Brain microvascular endothelial cell (primary cell): Measurements from ENCODE around the gene ZNF397.
A peak's percentile ranks its signal among the peaks of the same experiment; 100 is the strongest.

Experiments used
- DNase-seq: peaks from one replicate; pipeline ENCODE4 v3.0.0-alpha.2; 2020
- H3K27ac ChIP-seq: fragments of 250-450 bp; sonication (Bioruptor Pico); 2 replicates; pipeline ENCODE4 v1.5.1; 2020; ENCODE audit warnings: mild to moderate bottlenecking, moderate library complexity
- H3K27me3 ChIP-seq: fragments of 250-450 bp; sonication (Bioruptor Pico); replicated peaks from 2 replicates; pipeline ENCODE4 v1.5.1; 2020; ENCODE audit warnings: mild to moderate bottlenecking
- H3K36me3 ChIP-seq: fragments of 250-450 bp; sonication (Bioruptor Pico); replicated peaks from 2 replicates; pipeline ENCODE4 v1.5.1; 2020; ENCODE audit warnings: mild to moderate bottlenecking
- H3K4me3 ChIP-seq: 2 replicates; pipeline ENCODE4 v1.5.1; 2011; ENCODE audit warnings: low read depth, mild to moderate bottlenecking, control low read depth, low read length, moderate library complexity
- CTCF ChIP-seq: IDR thresholded peaks from 2 replicates; pipeline ENCODE4 v1.5.1; 2011; ENCODE audit warnings: low read depth, mild to moderate bottlenecking, moderate library complexity, low read length, control low read depth, inconsistent platforms; ENCODE audit errors: missing control alignments
- in situ Hi-C: cut with HindIII; loops from 2 replicates; pipeline ENCODE4 v1.10.0; 2017; ENCODE audit warnings: low sequenced_read_pairs, low pct_ligation_motif_present

ZNF397 gene

GRCh38 chr18:35289293-35289692 is 48.5 kb downstream of the ZNF397 start:
- in situ Hi-C loops = no loop called here

GRCh38 chr18:35289727-35290093 is 48.9 kb downstream of the ZNF397 start:
- in situ Hi-C loops = no loop called here
- no peak for TF ChIP-seq CTCF
- no peaks in the 10 kb centered on the region for H3K27me3 ChIP-seq
- H3K36me3 ChIP-seq = no peaks in the 10 kb centered on the region
- peak overlapping the region; percentile 90 for H3K4me3 ChIP-seq
- no peak for DNase-seq
- H3K27ac ChIP-seq = peak overlapping the region; percentile 63

More at GRCh38 chr18:35289293-35289692, 48.5 kb downstream of the ZNF397 start:
- no peaks in the 10 kb centered on the region for H3K36me3 ChIP-seq
- TF ChIP-seq CTCF = no peak
- DNase-seq = no peak
- H3K27me3 ChIP-seq = no peaks in the 10 kb centered on the region
- H3K27ac ChIP-seq = peak overlapping the region; percentile 63
- H3K4me3 ChIP-seq = peak overlapping the region; percentile 90

GRCh38 chr18:35290094-35290735 is 49.4 kb downstream of the ZNF397 start, which contains the start of gene ZSCAN30:
Gene ZSCAN30, minus strand, starts transcription at chr18:35290229. Its CDS starts 25,877 bp downstream, at chr18:35264352.
- H3K27me3 ChIP-seq = no peaks in the 10 kb centered on the region
- DNase-seq = peak; percentile 93
- H3K27ac ChIP-seq = peak within 1 kb of the TSS; percentile 63
- H3K4me3 ChIP-seq = peak within 1 kb of the TSS; percentile 90
- in situ Hi-C loops = no loop called here
- peaks cover 4% of the 10 kb centered on the region for H3K36me3 ChIP-seq
- no peak for TF ChIP-seq CTCF

GRCh38 chr18:35291166-35291565 is 50.3 kb downstream of the ZNF397 start:
- no peak for DNase-seq
- H3K4me3 ChIP-seq = peak overlapping the region; percentile 90
- in situ Hi-C loops = no loop called here
- no peak for TF ChIP-seq CTCF
- H3K27ac ChIP-seq = no peak overlapping the region
- no peaks in the 10 kb centered on the region for H3K27me3 ChIP-seq
- H3K36me3 ChIP-seq = peaks cover 5% of the 10 kb centered on the region

GRCh38 chr18:35296060-35296459 is 55.2 kb downstream of the ZNF397 start:
- Histone ChIP-seq H3K27me3 (no peaks in the 10 kb centered on the region), H3K27ac (no peak overlapping the region), H3K36me3 (peaks cover 13% of the 10 kb centered on the region), H3K4me3 (no peak overlapping the region)
- DNase-seq = no peak
- in situ Hi-C loops = no loop called here
- no peak for TF ChIP-seq CTCF

GRCh38 chr18:35303610-35304009 is 62.8 kb downstream of the ZNF397 start:
- no peak overlapping the region for H3K27ac ChIP-seq
- no peak overlapping the region for H3K4me3 ChIP-seq
- in situ Hi-C loops = no loop called here
- H3K36me3 ChIP-seq = peaks cover 39% of the 10 kb centered on the region
- H3K27me3 ChIP-seq = no peaks in the 10 kb centered on the region
- DNase-seq = no peak
- no peak for TF ChIP-seq CTCF
